GM12878 (cell line): ENCODE data around the gene SENP7. TPM values are rescaled to one million over a fixed set of nuclear protein-coding genes. Genes with fewer than 3 reads are reported as not detected.

Experiments used
- ATAC-seq: fragments of 200-7000 bp; cut with Tn5 transposase; 3 replicates; pipeline ENCODE4 v1.9.1; 2020; ENCODE audit warnings: mild to moderate bottlenecking, moderate library complexity
- BruUV-seq: library from RNA; stranded (reverse); fragments of 400-500 nt; replicated peaks from 2 replicates; lab custom pipeline; 2021; lab: Mats Ljungman, UMichigan
- CTCF ChIA-PET: fragments of 300-600 bp; sonication (Branson Sonifier 250); formaldehyde crosslinking; extraction: SDS; loops from one replicate; lab custom pipeline; 2021; ENCODE audit warnings: inconsistent platforms; lab: Yijun Ruan, JAX
- POLR2A ChIA-PET: fragments of 350-600 bp; formaldehyde crosslinking; extraction: SDS; loops from one replicate; lab custom pipeline; 2021; ENCODE audit warnings: inconsistent platforms; lab: Charles Lee
- RAD21 ChIA-PET: fragments of 300-600 bp; sonication (Branson Sonifier 250); formaldehyde crosslinking; loops from one replicate; lab custom pipeline; 2023; ENCODE audit warnings: antibody characterized with exemption; ENCODE audit not compliant: unreplicated experiment; lab: Charles Lee
- SMC1A ChIA-PET: fragments of 300-600 bp; sonication (Branson Sonifier 250); formaldehyde crosslinking; loops from one replicate; lab custom pipeline; 2023; ENCODE audit not compliant: unreplicated experiment, uncharacterized antibody; lab: Charles Lee
- DNase-seq: peaks from one replicate; pipeline ENCODE4 v3.0.0-alpha.2; 2011; ENCODE audit warnings: low read depth, low spot score
- FAIRE-seq: peaks from 3 replicates; lab custom pipeline; 2011; peaks lifted over from hg19 to GRCh38; lab: Jason Lieb, UNC
- H2AFZ ChIP-seq: 2 replicates; pipeline ENCODE4 v1.6.0; 2011; ENCODE audit warnings: low read depth, low read length, control low read depth; ENCODE audit not compliant: control insufficient read depth
- H3K27ac ChIP-seq: 2 replicates; pipeline ENCODE4 v1.5.1; 2011; ENCODE audit warnings: control low read depth; ENCODE audit not compliant: control insufficient read depth, insufficient read depth
- H3K27me3 ChIP-seq, 2 experiments: replicated peaks in 1 of 2; 2 replicates each; pipeline versions ENCODE4 v1.6.0 to v1.6.1; 2011; ENCODE audit warnings: low read length in 1 of 2; ENCODE audit not compliant: control insufficient read depth in 2 of 2, insufficient read depth in 2 of 2
- H3K36me3 ChIP-seq, 2 experiments: 2 replicates each; pipeline ENCODE4 v1.5.1; 2011; ENCODE audit warnings: low read length in 1 of 2; ENCODE audit not compliant: control insufficient read depth in 2 of 2, insufficient read depth in 2 of 2
- H3K4me1 ChIP-seq: 2 replicates; pipeline ENCODE4 v1.6.1; 2011; ENCODE audit warnings: mild to moderate bottlenecking, low read length, moderate library complexity, mixed read lengths; ENCODE audit not compliant: control insufficient read depth, insufficient read depth
- H3K4me2 ChIP-seq: 2 replicates; pipeline ENCODE4 v1.6.0; 2011; ENCODE audit warnings: control low read depth; ENCODE audit not compliant: control insufficient read depth, insufficient read depth
- H3K4me3 ChIP-seq: fragments of 200-600 bp; sonication (generic); 2 replicates; pipeline ENCODE4 v1.5.1; 2016
- H3K79me2 ChIP-seq: 2 replicates; pipeline ENCODE4 v1.6.0; 2011; ENCODE audit warnings: low read length; ENCODE audit not compliant: control insufficient read depth, insufficient read depth
- H3K9ac ChIP-seq: 2 replicates; pipeline ENCODE4 v1.8.0; 2011; ENCODE audit warnings: low read length, control low read depth, mixed read lengths; ENCODE audit not compliant: control insufficient read depth, insufficient read depth
- H3K9me3 ChIP-seq: replicated peaks from 3 replicates; pipeline ENCODE4 v1.5.1; 2011; ENCODE audit warnings: mild to moderate bottlenecking, low read length; ENCODE audit not compliant: control insufficient read depth, insufficient read depth
- H4K20me1 ChIP-seq: 2 replicates; pipeline ENCODE4 v1.6.0; 2011; ENCODE audit not compliant: control insufficient read depth, insufficient read depth
- CHD1 ChIP-seq: IDR thresholded peaks from 2 replicates; pipeline ENCODE4 v1.6.1; 2012; ENCODE audit warnings: low read depth, low read length, improper control_type of control experiment
- EP300 ChIP-seq, 2 experiments: fragments of 150-350 bp in 1 of 2; IDR thresholded peaks; 2 replicates each; pipeline ENCODE4 v1.6.1; 2011 to 2012; ENCODE audit warnings: low read depth in 2 of 2, low read length in 2 of 2, borderline replicate concordance in 1 of 2, improper control_type of control experiment in 1 of 2, inconsistent platforms in 1 of 2; ENCODE audit not compliant: control insufficient read depth in 1 of 2
- HDAC6 ChIP-seq: fragments of 200-600 bp; sonication (generic); IDR thresholded peaks from one replicate; pipeline ENCODE4 v1.8.0; 2017; ENCODE audit warnings: antibody characterized with exemption; ENCODE audit not compliant: unreplicated experiment
- HSF1 ChIP-seq: fragments of 150-350 bp; IDR thresholded peaks from 2 replicates; pipeline ENCODE4 v1.6.1; 2014; ENCODE audit warnings: mild to moderate bottlenecking, low read depth, low read length
- KAT2A ChIP-seq: conservative IDR thresholded peaks from 2 replicates; pipeline ENCODE4 v1.6.1; 2011; ENCODE audit warnings: low read depth, low read length; ENCODE audit not compliant: control insufficient read depth
- MTA2 ChIP-seq: fragments of 450-650 bp; IDR thresholded peaks from 2 replicates; pipeline ENCODE4 v1.6.1; 2016; ENCODE audit warnings: low read depth, mild to moderate bottlenecking, moderate library complexity
- MTA3 ChIP-seq: IDR thresholded peaks from 2 replicates; pipeline ENCODE4 v1.6.1; 2012; ENCODE audit warnings: low read length, inconsistent platforms, borderline replicate concordance
- PML ChIP-seq: IDR thresholded peaks from 2 replicates; pipeline ENCODE4 v1.6.1; 2012; ENCODE audit warnings: low read length, inconsistent platforms
- POLR2A ChIP-seq: IDR thresholded peaks from 2 replicates; pipeline ENCODE4 v1.6.1; 2011; ENCODE audit warnings: low read depth, mild to moderate bottlenecking, low read length
- RUNX3 ChIP-seq: IDR thresholded peaks from 2 replicates; pipeline ENCODE4 v1.6.1; 2012; ENCODE audit warnings: low read length, inconsistent platforms
- STAT3 ChIP-seq: IDR thresholded peaks from 2 replicates; pipeline ENCODE4 v1.6.1; 2011; ENCODE audit warnings: low read depth, low read length, improper control_type of control experiment
- TBL1XR1 ChIP-seq: IDR thresholded peaks from 2 replicates; pipeline ENCODE4 v1.6.1; 2012; ENCODE audit warnings: low read depth, low read length, improper control_type of control experiment
- ZNF24 ChIP-seq: fragments of 450-650 bp; IDR thresholded peaks from 2 replicates; pipeline ENCODE4 v1.6.1; 2017; ENCODE audit warnings: antibody characterized with exemption, mild to moderate bottlenecking
- ZNF384 ChIP-seq: IDR thresholded peaks from 2 replicates; pipeline ENCODE4 v1.6.1; 2012; ENCODE audit warnings: low read depth, mild to moderate bottlenecking, low read length, improper control_type of control experiment, borderline replicate concordance
- ZZZ3 ChIP-seq: IDR thresholded peaks from 2 replicates; pipeline ENCODE4 v1.6.1; 2011; ENCODE audit warnings: low read depth; ENCODE audit not compliant: control insufficient read depth, insufficient read length
- WGBS: methylation state at CpG from one replicate; pipeline ENCODE4 v1.1.6; 2016; ENCODE audit warnings: low lambda C conversion rate; ENCODE audit not compliant: insufficient replicate concordance, insufficient coverage; ENCODE audit errors: missing lambda C conversion rate; 5-methylcytosine and 5-hydroxymethylcytosine counted together
- in situ Hi-C: fragments of 300-500 bp; cut with MboI; formaldehyde crosslinking; loops from 9 replicates; pipeline ENCODE4 v1.14.3; 2018; ENCODE audit warnings: mixed read lengths
- intact Hi-C: fragments of 100-400 bp; cut with micrococcal nuclease; formaldehyde crosslinking; loops from one replicate; pipeline ENCODE4 v1.14.2; 2022; ENCODE audit not compliant: unreplicated experiment
- polyA plus RNA-seq, 11 experiments: library from polyadenylated mRNA; depleted of rRNA in 4 of 11; unstranded in 6 of 11; stranded (reverse) in 5 of 11; fragments of >200 nt; fragmentation: Nextera tagmentation in 4 of 11; fragmentation: Illumina TruSeq in 1 of 11; extraction: Ambion mirVana in 4 of 11; extraction: Trizol in 1 of 11; gene quantifications; 1 replicate in 1 of 11; 2 replicates in 10 of 11; pipeline versions ENCODE4 v1.2.1 to v1.2.3, GENCODE V29; 2011 to 2016; ENCODE audit warnings: inconsistent platforms in 2 of 11, missing spikeins in 2 of 11, low read depth in 1 of 11
- total RNA-seq, 4 experiments: library from RNA; depleted of rRNA in 3 of 4; stranded (reverse); fragments of >200 nt in 3 of 4; fragmentation: Illumina TruSeq in 1 of 4; extraction: Trizol in 1 of 4; gene quantifications; 2 replicates each; pipeline versions ENCODE4 v1.2.1 to v1.2.3, GENCODE V29; 2013 to 2021
- TF ChIP-seq, protein P1 (sequence below): fragments of 450-650 bp; IDR thresholded peaks from 2 replicates; pipeline ENCODE4 v1.6.1; 2017; ENCODE audit warnings: mild to moderate bottlenecking
- TF ChIP-seq, protein P2 (sequence below): IDR thresholded peaks from 2 replicates; pipeline ENCODE4 v1.6.1; 2012; ENCODE audit warnings: low read depth, low read length, improper control_type of control experiment
- TF ChIP-seq, protein P3 (sequence below): fragments of 450-650 bp; IDR thresholded peaks from 2 replicates; pipeline ENCODE4 v1.6.1; 2017; ENCODE audit warnings: mild to moderate bottlenecking, moderate library complexity

Gene SENP7
- total and polyA plus RNA-seq, 10 of the 15 experiments (the other 5 are each of a cell fraction or from before 2014, with no cell fraction given): 2.6 to 14.7 (median 8.3) TPM

DNA sequence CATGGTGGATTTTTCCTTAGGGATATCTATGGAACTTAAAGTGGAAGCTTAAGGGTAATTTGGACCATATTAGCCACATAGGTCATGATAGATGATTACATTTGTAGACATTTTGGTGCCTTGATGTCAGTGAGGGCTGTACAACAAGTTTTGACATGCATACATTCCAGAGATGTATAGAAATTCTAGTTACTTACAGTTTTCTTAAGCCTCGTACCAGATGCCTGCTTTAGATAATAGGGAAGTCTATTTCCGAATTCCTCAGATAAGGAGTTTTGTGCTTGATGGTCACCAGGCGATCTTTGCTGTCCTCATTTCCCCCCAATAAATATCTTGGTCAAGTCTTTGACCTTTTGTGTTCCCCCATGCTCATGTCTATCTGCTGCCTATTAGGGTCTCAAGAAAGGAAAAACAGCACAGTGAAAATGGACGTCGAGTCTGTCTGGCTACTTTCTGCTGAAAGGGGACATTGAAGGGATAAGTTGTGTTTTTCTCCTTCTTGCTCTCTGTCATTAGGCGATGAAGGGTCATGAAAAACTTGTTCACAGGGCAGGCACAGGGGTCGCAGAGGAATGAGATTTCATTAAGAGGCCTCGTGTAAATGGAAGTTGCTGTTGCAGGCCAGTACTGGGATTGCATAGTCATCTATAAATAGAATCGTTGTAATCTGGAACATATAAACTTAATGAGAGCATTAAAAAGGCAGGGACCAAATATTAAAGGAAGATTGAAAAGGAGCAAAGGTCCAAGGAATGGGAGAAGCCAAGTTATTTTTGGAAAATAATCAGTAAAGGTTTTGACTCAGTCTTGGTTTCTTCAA is 20.0 kb upstream of the SENP7 start:
- in situ Hi-C loops: no loop called here
- BruUV-seq: no TSS peak
- TF ChIP-seq MTA3: no peak
- no peak for TF ChIP-seq HSF1
- TF ChIP-seq, protein P1, sequence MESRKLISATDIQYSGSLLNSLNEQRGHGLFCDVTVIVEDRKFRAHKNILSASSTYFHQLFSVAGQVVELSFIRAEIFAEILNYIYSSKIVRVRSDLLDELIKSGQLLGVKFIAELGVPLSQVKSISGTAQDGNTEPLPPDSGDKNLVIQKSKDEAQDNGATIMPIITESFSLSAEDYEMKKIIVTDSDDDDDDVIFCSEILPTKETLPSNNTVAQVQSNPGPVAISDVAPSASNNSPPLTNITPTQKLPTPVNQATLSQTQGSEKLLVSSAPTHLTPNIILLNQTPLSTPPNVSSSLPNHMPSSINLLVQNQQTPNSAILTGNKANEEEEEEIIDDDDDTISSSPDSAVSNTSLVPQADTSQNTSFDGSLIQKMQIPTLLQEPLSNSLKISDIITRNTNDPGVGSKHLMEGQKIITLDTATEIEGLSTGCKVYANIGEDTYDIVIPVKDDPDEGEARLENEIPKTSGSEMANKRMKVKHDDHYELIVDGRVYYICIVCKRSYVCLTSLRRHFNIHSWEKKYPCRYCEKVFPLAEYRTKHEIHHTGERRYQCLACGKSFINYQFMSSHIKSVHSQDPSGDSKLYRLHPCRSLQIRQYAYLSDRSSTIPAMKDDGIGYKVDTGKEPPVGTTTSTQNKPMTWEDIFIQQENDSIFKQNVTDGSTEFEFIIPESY: no peak
- no peak for TF ChIP-seq CHD1
- TF ChIP-seq, protein P2, sequence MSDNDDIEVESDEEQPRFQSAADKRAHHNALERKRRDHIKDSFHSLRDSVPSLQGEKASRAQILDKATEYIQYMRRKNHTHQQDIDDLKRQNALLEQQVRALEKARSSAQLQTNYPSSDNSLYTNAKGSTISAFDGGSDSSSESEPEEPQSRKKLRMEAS: no peak
- TF ChIP-seq STAT3: no peak
- TF ChIP-seq, protein P3, sequence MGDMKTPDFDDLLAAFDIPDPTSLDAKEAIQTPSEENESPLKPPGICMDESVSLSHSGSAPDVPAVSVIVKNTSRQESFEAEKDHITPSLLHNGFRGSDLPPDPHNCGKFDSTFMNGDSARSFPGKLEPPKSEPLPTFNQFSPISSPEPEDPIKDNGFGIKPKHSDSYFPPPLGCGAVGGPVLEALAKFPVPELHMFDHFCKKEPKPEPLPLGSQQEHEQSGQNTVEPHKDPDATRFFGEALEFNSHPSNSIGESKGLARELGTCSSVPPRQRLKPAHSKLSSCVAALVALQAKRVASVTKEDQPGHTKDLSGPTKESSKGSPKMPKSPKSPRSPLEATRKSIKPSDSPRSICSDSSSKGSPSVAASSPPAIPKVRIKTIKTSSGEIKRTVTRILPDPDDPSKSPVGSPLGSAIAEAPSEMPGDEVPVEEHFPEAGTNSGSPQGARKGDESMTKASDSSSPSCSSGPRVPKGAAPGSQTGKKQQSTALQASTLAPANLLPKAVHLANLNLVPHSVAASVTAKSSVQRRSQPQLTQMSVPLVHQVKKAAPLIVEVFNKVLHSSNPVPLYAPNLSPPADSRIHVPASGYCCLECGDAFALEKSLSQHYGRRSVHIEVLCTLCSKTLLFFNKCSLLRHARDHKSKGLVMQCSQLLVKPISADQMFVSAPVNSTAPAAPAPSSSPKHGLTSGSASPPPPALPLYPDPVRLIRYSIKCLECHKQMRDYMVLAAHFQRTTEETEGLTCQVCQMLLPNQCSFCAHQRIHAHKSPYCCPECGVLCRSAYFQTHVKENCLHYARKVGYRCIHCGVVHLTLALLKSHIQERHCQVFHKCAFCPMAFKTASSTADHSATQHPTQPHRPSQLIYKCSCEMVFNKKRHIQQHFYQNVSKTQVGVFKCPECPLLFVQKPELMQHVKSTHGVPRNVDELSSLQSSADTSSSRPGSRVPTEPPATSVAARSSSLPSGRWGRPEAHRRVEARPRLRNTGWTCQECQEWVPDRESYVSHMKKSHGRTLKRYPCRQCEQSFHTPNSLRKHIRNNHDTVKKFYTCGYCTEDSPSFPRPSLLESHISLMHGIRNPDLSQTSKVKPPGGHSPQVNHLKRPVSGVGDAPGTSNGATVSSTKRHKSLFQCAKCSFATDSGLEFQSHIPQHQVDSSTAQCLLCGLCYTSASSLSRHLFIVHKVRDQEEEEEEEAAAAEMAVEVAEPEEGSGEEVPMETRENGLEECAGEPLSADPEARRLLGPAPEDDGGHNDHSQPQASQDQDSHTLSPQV: no peak
- no peak for TF ChIP-seq EP300 (IDR thresholded peaks at IDR 0.05; ENCODE audit: borderline replicate concordance in 1 of 2, control insufficient read depth in 1 of 2, low read depth in 2 of 2, low read length in 2 of 2)
- no peak for TF ChIP-seq HDAC6
- TF ChIP-seq KAT2A: no peak
- TF ChIP-seq PML: no peak
- TF ChIP-seq ZNF384: no peak
- no peak for TF ChIP-seq MTA2
- TF ChIP-seq POLR2A: no peak
- no peak for TF ChIP-seq ZNF24
- TF ChIP-seq TBL1XR1: no peak
- TF ChIP-seq RUNX3: no peak
- no peak for TF ChIP-seq ZZZ3

More for the DNA sequence above, 20.0 kb upstream of the SENP7 start:
- H2AFZ ChIP-seq: no peak overlapping the region
- no peak overlapping the region for H3K4me3 ChIP-seq
- WGBS: 63% methylated on average over 9 of the region's 9 CpGs
- no peaks in the 10 kb centered on the region for H3K4me1 ChIP-seq
- no peaks in the 10 kb centered on the region for H3K79me2 ChIP-seq
- FAIRE-seq (no peak), DNase-seq (no peak), ATAC-seq (no peak)
- no peaks in the 10 kb centered on the region for H3K27me3 ChIP-seq
- no peaks in the 10 kb centered on the region for H3K9me3 ChIP-seq
- no peak overlapping the region for H3K9ac ChIP-seq
- ChIA-PET SMC1A (no interaction called here), POLR2A (no interaction called here), CTCF (no interaction called here), RAD21 (no interaction called here)
- no peaks in the 10 kb centered on the region for H4K20me1 ChIP-seq
- no peak overlapping the region for H3K27ac ChIP-seq
- no peak overlapping the region for H3K4me2 ChIP-seq
- H3K36me3 ChIP-seq: no peaks in the 10 kb centered on the region
- intact Hi-C loops: no loop called here
